Astrocyte (in vitro differentiated cells and primary cell): ENCODE measurements around the gene DNAH2.

Experiments used
- EZH2 ChIP-seq: IDR thresholded peaks from 2 replicates; pipeline ENCODE4 v1.6.1; 2012; ENCODE audit warnings: mild to moderate bottlenecking, low read length, inconsistent platforms; ENCODE audit not compliant: insufficient read depth
- TF ChIP-seq, protein P1 (sequence below): IDR thresholded peaks from 2 replicates; pipeline ENCODE4 v1.5.1; 2011; ENCODE audit warnings: low read depth, mild to moderate bottlenecking, inconsistent platforms, low read length, moderate library complexity; ENCODE audit not compliant: insufficient read depth

DNA sequence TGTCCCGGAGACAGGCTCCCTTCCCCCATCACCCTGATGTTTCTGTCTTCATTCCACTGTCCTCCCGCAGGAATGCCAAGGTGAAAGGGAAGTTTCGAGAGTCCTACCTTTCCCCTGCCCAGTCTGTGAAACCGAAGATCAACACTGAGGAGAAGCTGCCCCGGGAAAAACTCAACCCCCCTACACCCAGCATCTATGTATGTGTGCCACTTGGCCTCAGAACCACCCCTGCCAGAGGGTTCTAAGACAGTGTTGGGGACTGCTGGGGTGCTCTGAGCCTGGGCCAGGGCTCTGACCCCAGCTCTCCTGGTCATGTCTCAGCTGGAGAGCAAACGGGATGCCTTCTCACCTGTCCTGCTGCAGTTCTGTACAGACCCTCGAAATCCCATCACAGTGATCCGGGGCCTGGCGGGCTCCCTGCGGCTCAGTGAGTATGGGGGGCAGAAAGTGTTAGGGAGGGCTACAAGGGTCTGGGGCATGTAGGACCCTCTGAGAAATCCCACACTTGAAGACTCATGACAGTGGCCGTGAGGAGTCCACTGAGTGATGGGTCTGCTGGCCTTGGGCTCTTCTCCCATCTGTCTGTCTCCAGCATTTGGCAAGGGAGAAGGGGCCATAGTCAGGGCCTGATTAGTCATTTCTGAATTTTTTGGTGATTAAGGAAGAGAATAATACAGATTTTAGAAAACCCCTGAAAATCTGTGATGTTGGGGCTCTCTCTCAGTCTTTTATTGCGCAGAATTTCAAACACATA lies 132.4 kb downstream of the DNAH2 start:
- TF ChIP-seq, protein P1, sequence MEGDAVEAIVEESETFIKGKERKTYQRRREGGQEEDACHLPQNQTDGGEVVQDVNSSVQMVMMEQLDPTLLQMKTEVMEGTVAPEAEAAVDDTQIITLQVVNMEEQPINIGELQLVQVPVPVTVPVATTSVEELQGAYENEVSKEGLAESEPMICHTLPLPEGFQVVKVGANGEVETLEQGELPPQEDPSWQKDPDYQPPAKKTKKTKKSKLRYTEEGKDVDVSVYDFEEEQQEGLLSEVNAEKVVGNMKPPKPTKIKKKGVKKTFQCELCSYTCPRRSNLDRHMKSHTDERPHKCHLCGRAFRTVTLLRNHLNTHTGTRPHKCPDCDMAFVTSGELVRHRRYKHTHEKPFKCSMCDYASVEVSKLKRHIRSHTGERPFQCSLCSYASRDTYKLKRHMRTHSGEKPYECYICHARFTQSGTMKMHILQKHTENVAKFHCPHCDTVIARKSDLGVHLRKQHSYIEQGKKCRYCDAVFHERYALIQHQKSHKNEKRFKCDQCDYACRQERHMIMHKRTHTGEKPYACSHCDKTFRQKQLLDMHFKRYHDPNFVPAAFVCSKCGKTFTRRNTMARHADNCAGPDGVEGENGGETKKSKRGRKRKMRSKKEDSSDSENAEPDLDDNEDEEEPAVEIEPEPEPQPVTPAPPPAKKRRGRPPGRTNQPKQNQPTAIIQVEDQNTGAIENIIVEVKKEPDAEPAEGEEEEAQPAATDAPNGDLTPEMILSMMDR: no peak
- TF ChIP-seq EZH2: no peak
